ENCODE measurements around the gene MRPL27.

MRPL27 gene

GRCh38 chr17:50350733-50351132 is 22.3 kb downstream of the MRPL27 start:
- no peaks in the 10 kb centered on the region for H3K27me3 ChIP-seq (ENCODE audit: insufficient read depth, low read length, poor library complexity, severe bottlenecking)
- H3K79me2 ChIP-seq (ENCODE audit: insufficient read depth, low read length): peaks cover 27% of the 10 kb centered on the region
- no peaks in the 10 kb centered on the region for H4K20me1 ChIP-seq (ENCODE audit: insufficient read depth, low read length, poor library complexity, severe bottlenecking)
- no peak overlapping the region for H3K4me2 ChIP-seq (ENCODE audit: low read depth, low read length, poor library complexity, severe bottlenecking)
- no peaks in the 10 kb centered on the region for H3F3A ChIP-seq (ENCODE audit: low read depth)
- H3K36me3 ChIP-seq (ENCODE audit: insufficient read depth, low read length): peaks cover 12% of the 10 kb centered on the region; the same call in 1 of the 2 replicates
- no peak overlapping the region for H3K9ac ChIP-seq (ENCODE audit: low read depth, low read length, poor library complexity, severe bottlenecking)
- no peaks in the 10 kb centered on the region for H3K9me2 ChIP-seq (replicated peaks; ENCODE audit: low read depth, low read length)
- no peak overlapping the region for H2AFZ ChIP-seq (ENCODE audit: low read length)
- no peaks in the 10 kb centered on the region for H3K9me3 ChIP-seq (ENCODE audit: insufficient read depth, low read depth, low read length)
- H3K4me1 ChIP-seq (ENCODE audit: insufficient read depth, low read length, poor library complexity, severe bottlenecking): peaks cover 26% of the 10 kb centered on the region
- H3K4me3 ChIP-seq (ENCODE audit: low read length, poor library complexity, severe bottlenecking): no peak overlapping the region
- TF ChIP-seq EZH2phosphoT487 (IDR thresholded peaks at IDR 0.05; ENCODE audit: borderline replicate concordance) (no peak), CTCF (conservative IDR thresholded peaks at IDR 0.05; ENCODE audit: low read length) (no peak)

- peak overlapping the region; percentile 18 for H3K9ac ChIP-seq (ENCODE audit: low read depth, low read length, poor library complexity, severe bottlenecking)
- H2AFZ ChIP-seq (ENCODE audit: low read length): no peak overlapping the region
- H3K9me2 ChIP-seq (replicated peaks; ENCODE audit: low read depth, low read length): no peaks in the 10 kb centered on the region
- TF ChIP-seq CTCF (conservative IDR thresholded peaks at IDR 0.05; ENCODE audit: low read length) (no peak), EZH2phosphoT487 (IDR thresholded peaks at IDR 0.05; ENCODE audit: borderline replicate concordance) (no peak)
- H3K36me3 ChIP-seq (ENCODE audit: insufficient read depth, low read length): no peaks in the 10 kb centered on the region; the same call in 1 of the 2 replicates
- H3F3A ChIP-seq (ENCODE audit: low read depth): no peaks in the 10 kb centered on the region
- H3K27me3 ChIP-seq (ENCODE audit: insufficient read depth, low read length, poor library complexity, severe bottlenecking): no peaks in the 10 kb centered on the region
- no peaks in the 10 kb centered on the region for H3K9me3 ChIP-seq (ENCODE audit: insufficient read depth, low read depth, low read length)
- H3K4me2 ChIP-seq (ENCODE audit: low read depth, low read length, poor library complexity, severe bottlenecking): peak overlapping the region; percentile 97
- H3K79me2 ChIP-seq (ENCODE audit: insufficient read depth, low read length): peaks cover 27% of the 10 kb centered on the region
- no peaks in the 10 kb centered on the region for H4K20me1 ChIP-seq (ENCODE audit: insufficient read depth, low read length, poor library complexity, severe bottlenecking)
- no peak overlapping the region for H3K4me3 ChIP-seq (ENCODE audit: low read length, poor library complexity, severe bottlenecking)
- peaks cover 40% of the 10 kb centered on the region for H3K4me1 ChIP-seq (ENCODE audit: insufficient read depth, low read length, poor library complexity, severe bottlenecking)
Observed at GRCh38 chr17:50349243-50349600, 23.8 kb downstream of the MRPL27 start.

GRCh38 chr17:50348522-50349242 is 24.3 kb downstream of the MRPL27 start:
- no peaks in the 10 kb centered on the region for H3K9me2 ChIP-seq (replicated peaks; ENCODE audit: low read depth, low read length)
- no peaks in the 10 kb centered on the region for H4K20me1 ChIP-seq (ENCODE audit: insufficient read depth, low read length, poor library complexity, severe bottlenecking)
- H3K9me3 ChIP-seq (ENCODE audit: insufficient read depth, low read depth, low read length): no peaks in the 10 kb centered on the region
- no peaks in the 10 kb centered on the region for H3F3A ChIP-seq (ENCODE audit: low read depth)
- peak overlapping the region; percentile 97 for H3K4me2 ChIP-seq (ENCODE audit: low read depth, low read length, poor library complexity, severe bottlenecking)
- H2AFZ ChIP-seq (ENCODE audit: low read length): no peak overlapping the region
- H3K79me2 ChIP-seq (ENCODE audit: insufficient read depth, low read length): peaks cover 27% of the 10 kb centered on the region
- H3K27me3 ChIP-seq (ENCODE audit: insufficient read depth, low read length, poor library complexity, severe bottlenecking): no peaks in the 10 kb centered on the region
- TF ChIP-seq CTCF (conservative IDR thresholded peaks at IDR 0.05; ENCODE audit: low read length) (no peak), EZH2phosphoT487 (IDR thresholded peaks at IDR 0.05; ENCODE audit: borderline replicate concordance) (no peak)
- H3K9ac ChIP-seq (ENCODE audit: low read depth, low read length, poor library complexity, severe bottlenecking): peak overlapping the region; percentile 18
- peaks cover 40% of the 10 kb centered on the region for H3K4me1 ChIP-seq (ENCODE audit: insufficient read depth, low read length, poor library complexity, severe bottlenecking)
- H3K4me3 ChIP-seq (ENCODE audit: low read length, poor library complexity, severe bottlenecking): peak overlapping the region; percentile 88
- no peaks in the 10 kb centered on the region for H3K36me3 ChIP-seq (ENCODE audit: insufficient read depth, low read length)
